T-helper 2 cell treated with Interferon-gamma antibody and Interleukin-4, amounts not matched to agents 100 ng/mL and 5 ng/mL, for 36 hours (primary cell): Measurements from ENCODE around the gene CALM3. TPM values are rescaled to one million over a fixed set of nuclear protein-coding genes. Genes with fewer than 3 reads are reported as not detected.

Experiments used
- intact Hi-C: fragments of 100-400 bp; cut with micrococcal nuclease; formaldehyde crosslinking; loops from one replicate; pipeline ENCODE4 v1.15.1; 2023
- total RNA-seq: library from RNA; stranded (reverse); gene quantifications from 2 replicates; pipeline ENCODE4 v1.2.3, GENCODE V29; 2022

Gene CALM3
- total RNA-seq, 1 donor from 2014 or later, result 523 TPM

DNA sequence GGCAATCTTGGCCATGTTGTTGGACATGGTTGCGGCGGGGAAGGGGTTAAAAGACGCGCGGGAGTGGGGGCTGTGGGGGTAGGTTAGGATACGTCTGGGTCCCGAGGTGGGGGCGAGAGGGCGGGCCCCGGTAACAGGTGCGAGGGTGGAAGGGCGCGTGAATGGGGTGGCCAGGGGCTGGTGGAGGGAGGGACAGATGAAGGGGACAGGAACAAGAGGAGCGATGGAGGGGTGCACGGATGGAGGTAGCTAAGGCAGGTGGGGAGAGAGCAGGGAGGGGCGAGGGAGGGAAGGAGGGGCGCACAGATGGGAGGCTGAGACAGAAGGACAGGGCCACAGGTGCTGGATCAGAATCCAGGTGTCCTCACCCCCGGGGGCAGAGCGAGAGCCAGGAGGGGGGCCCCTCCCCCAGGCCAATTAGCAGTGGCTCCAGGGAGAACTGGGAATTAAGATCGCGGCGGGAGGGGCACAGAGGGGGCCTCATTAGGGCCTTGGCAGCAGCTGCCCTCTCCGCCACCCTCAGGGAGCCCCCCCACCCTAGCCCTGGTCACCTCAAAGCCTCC is 33.6 kb downstream of the CALM3 start:
- intact Hi-C loops, result loop anchor here (1.0 to 2.0 kb wide), 3 partner anchors 18 to 34 kb away; partner anchors contain the start of gene DACT3

DNA sequence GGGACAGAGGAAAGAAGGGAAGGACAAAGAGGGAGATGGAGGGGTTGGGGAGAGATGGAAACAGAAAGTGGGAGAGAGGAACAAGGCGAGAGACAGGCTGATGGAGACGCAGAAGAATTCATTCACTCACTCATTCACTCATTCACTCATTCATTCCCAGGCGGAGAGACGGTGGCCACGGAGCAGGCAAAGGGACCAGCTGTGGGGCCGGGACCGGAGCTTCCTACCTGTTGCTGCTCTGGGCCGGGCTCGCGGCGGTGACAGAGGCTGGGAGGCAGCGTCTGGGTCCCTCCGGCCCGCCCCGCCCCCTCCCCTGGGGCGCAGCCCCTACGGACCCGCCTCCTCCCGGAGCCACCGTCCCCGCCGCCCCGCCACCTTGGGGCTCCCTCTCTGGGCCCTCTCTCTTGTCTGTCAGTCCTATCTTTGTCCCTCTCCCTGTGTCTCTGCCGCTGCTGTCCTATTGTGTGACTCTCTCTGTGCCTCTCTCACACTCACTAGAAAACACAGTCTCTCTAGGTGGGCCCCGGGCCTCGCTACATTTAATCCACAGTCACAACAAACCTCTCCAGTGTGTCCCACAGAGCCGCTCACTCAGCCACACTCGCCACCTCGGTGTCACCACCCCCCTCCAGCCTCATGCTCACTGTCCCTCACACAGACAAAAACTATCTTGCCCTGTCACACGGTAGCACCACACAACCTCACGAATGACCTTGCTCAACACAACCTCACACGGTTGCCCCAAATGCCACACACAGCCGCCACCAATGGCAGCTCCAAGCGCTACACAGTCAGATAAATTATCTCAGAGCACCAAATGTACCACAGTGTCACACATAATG is 35.0 kb downstream of the CALM3 start, which contains the start of gene GNG8:
Gene GNG8, minus strand, starts transcription at position 283 of the 842 bp plus-strand sequence. CDS start 1,520 bp downstream, outside the sequence.
- intact Hi-C loops, result loop anchor here (2.0 kb wide), 1 partner anchor 19 kb away; no protein-coding TSS in a partner anchor

DNA sequence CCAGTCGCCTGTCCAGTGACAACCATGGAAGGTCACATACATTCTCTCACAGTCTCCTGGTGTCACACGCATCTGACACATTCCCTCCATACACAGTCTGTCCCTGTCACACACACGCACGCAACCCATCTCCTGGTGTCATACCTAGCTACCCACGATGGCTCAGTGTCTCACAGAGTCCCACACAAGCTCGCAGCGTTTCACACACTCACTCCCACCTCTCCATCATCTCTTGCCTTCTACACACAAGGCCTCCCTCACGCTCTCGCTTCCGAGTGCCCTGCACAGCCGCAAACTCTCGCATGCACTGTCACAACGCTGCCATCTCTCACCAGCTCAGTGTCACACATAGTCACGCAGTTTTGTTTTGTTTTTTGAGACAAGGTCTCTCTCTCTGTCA is 36.1 kb downstream of the CALM3 start:
- intact Hi-C loops, result no loop called here

DNA sequence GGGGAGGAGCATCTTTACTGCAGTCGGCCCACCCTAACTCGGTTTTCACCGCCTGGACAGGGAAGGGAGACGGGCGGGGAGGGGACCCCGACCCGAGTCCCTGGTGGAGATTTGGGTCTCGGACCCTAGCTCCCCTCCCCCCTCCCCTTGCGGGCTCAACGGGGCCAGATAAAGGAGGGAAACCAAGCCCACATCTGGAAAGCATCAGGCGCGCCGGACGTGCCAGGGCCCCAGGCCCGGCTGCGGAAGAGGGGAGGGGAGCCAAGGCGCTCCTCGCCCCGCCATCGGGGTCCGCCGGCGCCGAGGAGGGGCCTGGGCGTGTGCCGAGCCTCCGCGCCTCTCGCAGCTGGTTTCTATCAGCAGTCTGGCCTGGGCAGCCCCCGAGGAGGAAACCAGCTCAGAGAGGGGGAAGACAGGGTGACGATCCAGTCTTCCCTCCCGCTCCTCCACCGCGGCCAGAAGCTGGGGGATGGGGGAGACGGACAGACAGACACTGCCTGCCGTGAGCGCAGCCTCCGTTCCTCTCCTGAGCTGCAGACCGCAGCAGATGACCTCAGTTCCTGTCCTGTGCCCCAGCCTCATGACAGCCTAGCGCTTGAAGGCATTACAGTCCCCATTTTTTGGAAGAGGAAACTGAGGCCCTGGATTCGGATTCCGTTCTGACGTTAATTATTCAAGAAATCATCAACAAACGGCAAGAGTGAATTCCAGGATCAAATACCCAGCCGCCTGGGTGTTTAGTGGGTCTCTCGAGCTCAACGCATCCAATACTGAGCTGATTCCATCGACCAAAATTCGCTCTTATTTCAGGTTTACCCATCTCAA is 38.4 kb downstream of the CALM3 start:
- intact Hi-C loops, result no loop called here

DNA sequence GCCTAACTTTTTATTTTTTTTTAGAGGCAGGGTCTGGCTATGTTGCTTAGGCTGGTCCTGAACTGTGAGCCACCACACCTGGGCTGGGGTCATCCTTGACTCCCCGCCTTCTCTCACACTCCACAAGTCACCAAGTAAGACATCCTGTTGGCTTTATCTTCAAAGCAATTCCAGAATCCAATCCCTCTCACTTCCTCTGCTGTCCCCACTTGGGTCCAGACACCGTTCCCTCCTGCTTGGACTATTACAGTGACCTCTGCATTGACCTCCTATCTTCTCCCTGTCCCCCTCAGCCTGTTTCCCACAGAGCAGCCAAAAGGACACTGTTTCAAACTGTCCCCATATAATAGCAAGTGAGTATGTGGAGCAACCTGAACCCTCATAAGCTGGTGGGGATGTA is 39.5 kb downstream of the CALM3 start:
- intact Hi-C loops, result no loop called here

DNA sequence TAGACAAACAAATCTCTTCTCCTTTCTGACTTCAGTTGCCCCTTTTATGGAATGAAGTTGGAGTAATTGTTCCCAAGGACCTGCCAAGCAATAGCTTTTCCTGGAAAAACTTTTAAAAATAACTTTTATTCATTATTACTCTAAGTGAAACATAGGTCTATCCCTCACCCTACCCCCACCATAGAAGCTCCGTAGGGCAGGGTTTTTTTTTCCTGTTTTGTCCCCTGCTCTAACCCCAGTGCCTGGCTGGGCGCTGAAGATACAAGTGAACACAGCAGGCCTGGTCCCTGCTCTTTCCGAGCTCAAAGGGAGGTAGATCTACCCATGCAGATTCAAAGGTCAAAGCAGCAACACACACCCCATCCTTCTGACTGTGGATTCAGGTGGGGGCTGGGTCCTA is 43.6 kb downstream of the CALM3 start:
- intact Hi-C loops, result no loop called here

DNA sequence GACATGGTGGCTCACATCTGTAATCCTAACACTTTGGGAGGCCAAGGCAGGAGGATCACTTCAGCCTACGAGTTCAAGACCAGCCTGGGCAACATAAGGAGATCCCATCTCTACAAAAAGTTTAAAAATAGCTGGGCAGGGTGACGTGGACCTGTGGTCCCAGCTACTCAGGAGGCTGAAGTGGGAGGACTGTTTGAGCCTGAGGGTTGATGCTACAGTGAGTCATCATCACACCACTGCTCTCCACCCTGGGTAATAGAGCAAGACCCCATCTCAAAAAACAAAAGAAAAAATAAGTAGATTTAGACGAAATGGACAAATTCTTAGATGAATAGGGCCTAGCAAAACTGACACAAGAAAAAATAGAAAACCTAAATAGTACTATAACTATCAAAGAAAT is 45.3 kb downstream of the CALM3 start:
- intact Hi-C loops, result no loop called here

DNA sequence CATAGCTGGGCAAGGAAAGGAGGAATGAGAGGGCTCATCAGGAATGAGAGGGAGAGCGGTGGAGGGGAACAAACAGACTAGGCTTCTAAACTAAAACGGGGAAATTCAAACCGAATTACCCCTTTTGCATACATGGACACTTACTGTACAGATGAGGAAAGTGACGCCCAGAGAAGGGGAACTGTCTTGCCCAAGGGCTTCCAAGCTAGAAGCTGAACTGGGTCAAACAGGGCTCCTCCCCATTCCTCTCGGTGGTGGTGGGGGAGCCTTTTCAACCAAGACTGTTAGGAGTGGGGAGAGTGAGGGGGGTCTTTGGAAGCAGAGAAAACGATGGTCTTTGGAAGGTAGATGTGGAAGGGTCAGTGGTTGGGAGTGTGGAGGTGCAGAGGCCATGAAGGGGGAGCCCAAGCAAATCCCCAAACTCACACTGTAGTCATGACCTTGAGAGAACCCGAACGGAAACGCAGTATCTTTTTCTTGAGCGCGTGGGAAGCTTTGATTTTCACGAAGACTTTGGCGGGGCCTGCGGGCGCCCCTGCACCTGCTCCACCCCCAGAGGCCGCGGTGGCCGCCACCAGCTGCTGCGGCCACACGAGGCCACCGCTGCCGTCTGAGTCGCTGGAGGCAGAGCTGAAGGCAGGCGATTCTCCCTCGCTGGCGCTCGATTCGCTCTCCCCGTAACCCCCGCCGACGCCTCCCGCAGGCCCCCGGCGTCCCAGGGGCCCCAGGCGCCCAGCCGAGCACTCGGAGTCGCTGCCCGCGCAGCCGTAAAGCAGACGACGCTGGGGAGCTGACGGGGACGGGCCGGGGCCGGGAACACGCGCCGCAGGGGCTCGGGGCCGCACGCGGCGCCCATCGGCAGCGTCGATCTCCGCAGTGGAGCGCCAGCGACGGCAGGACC is 47.2 kb downstream of the CALM3 start:
- intact Hi-C loops, result no loop called here

DNA sequence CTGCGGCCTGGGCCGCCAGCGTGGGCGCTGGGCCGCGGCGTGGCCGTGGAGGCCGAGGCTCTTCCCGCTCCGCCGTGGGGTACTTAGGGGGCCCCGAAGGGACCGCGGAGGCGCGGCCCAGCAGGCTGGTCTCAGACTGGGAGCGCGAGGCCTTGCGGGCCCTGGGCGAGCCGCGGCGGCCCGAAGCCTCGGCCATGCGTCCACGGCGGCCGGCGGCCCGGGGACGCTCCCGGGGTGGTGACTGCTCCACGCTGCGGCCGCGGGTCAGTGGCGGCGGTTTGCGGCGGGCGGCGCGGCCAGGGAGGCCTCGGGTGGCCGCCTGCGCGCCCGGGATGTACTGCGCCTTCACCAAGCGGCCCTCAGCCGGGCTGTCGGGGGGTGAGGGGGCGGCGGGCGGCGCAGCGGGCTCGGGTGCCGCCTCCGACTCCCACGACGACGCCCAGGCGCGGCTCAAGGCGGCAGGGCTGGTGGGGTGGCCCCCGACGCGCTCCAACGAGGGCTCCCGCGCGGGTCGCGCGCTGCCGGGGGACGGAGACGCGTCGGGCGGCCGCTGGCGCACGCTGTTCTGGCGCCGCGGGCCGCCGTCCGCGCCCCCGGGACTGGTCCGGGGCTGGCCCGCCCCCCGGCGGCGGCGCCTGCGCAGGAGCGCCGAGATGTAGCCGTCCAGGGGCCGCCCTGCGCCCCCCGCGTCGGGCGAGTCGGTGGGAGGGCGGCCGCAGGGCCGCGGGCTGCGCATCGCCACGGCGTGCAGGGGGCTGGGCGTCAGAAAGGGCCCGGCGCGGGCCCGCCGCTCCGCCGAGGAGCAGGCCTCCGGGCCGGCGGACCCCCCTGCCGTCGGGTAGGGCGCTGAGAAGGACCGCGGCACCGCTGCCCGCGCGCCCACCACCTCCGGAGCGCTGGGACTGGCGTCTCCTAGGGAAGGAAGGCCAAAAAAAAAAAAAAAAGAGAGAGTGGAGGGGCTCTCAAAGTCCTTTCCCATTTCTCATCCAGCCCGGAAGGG is 48.1 kb downstream of the CALM3 start:
- intact Hi-C loops, result no loop called here

DNA sequence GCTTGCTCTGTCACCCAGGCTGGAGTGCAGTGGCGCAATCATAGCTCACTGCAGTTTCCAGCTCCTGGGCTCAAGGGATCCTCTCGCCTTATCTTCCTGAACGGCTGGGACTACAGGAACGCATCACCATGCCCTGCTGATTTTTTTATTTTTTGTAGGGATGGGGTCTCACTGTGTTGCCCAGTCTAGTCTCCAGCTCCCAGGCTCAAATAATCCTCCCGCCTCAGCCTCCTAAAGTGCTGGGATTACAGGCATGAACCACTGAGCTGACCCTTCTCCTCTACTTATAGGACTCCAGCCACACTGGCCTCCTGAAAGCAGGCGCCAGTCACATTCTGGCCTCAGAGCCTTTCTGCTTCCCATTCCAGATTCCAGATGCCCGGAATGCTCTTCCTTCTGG is 49.3 kb downstream of the CALM3 start:
- intact Hi-C loops, result no loop called here

DNA sequence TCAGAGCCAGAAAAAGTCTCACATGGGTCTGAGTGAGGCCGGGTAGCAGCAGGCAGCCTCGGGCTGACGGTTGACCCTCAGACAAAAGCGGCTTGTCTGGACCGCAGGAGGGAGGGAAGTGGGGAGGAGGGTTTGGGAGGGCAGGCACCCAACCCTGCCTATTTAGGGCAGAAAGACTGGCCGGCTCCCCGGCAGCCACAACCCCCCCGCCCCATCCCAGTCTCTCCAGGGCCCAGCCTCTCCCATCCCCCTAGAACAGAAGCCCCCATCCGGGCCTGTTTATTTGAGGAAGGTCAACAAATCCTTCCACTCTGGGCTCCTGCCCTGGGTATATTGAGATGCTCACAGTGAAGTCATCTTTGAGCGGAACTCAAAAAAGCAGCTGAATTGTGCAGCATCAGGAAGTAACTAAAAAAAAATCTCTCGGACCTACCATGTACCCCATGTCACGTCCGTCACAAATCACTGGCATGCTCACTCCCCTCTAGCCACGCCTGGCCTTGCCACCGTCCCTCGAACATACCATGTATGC is 53.6 kb downstream of the CALM3 start:
- intact Hi-C loops, result no loop called here

DNA sequence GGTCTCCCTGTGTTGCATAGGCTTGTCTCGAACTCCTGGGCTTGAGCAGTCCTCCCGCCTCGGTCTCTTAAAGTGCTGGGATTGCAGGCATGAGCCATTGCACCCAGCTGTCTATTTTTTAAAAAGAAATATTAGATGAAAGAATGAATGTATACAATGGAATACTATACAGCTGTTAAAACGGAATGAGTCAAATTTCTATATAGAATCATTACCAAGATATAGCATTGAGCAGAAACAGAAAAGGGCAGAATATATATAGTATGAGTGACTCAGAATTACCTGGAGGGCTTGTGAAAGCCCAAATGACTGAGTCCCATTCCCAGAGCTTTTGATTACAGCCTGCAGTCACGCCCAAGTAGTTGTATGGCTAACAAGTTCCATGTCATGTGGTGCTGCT is 55.4 kb downstream of the CALM3 start:
- intact Hi-C loops, result no loop called here

DNA sequence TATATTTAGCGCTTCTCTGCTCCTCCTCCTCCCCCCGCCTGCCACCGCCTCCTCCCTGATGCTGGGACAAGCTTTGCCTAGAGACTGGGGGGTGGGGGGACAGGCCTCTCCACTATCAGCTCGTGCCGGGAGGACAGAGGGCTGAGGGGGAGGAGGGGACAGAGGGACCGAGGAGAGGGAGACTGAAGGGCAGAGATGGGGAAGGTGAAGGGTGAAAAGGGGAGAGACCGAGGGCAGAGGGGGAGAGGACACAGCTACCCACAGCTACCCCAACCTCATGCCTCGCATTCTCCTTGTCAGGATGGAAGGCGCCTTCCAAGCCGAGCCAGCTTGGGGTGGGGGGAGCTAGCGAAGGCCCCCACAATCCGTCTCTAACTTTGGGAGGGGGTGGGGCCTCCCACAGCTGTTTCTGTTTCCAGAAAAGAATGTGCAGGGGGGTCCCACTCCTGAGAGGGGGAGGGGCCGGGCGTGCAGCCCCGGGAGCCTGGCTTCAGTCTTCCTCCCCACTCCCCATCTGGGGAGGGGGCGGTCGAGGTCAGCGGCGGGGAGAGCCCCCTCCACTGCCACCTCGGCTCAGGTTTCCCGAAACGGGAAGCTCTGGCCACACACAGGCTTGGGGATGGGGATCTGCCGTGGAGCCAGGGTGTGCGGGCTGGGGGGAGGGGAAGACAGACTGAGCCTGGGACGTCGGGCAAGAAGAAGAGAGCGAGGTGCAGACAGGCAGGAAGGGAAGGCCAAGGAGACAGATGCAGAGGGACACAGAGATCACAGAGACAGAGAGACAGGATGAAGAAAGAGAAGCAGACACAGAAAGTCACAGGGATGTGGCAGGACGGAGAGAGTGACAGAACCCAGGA is 58.2 kb downstream of the CALM3 start:
- intact Hi-C loops, result no loop called here

DNA sequence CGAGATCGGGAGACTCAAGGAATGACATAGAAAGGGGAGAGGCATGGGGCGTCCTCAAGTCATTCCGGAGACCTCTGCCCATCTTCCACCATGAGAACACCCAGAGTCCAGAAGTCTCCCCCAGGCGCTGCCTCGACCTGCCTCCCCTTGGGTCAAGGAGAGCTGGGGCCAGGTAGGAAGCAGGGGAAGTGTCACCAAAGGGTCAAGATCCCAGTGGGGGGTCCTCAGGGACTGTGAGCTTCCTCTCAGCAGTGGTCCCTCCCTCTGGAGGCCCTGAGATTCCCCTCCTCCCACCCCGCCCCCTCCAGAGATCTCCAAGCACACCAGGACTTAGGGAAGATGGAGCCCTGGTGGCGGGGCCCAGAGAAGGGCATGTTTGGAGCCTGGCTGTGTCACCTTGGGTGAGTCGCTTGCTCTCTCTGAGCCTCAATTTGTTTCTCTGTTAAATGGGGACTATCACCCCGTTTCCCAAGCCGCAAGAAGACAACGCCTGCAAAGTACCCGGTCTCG is 58.9 kb downstream of the CALM3 start:
- intact Hi-C loops, result no loop called here
